Sciatic nerve (tissue), 2 donors: ENCODE measurements around the gene HOXA7. TPM values are rescaled to one million over a fixed set of nuclear protein-coding genes. Genes with fewer than 3 reads are reported as not detected.

Experiments
- ATAC-seq: fragments of 200-7000 bp; cut with Tn5 transposase; one replicate; pipeline ENCODE4 v1.9.1; 2020; ENCODE audit warnings: mild to moderate bottlenecking, moderate library complexity
- DNase-seq: peaks from one replicate; pipeline ENCODE4 v3.0.0-alpha.2; 2020; ENCODE audit warnings: low spot score
- intact Hi-C: fragments of 100-400 bp; cut with DNase I; formaldehyde crosslinking; loops from one replicate; pipeline ENCODE4 v1.14.2; 2022
- total RNA-seq: library from RNA; stranded (reverse); fragmentation: NEBNext Ultra II Directional; extraction: Animal tissue kit (Norgen Biotek cat#: 25700); gene quantifications from one replicate; pipeline ENCODE4 v1.2.1, GENCODE V29; 2021
- donor health status: DM: no; HTN: no; CAD: no.
- donor health status: DM: no; HTN: no; CAD: no.

HOXA7 gene
- total RNA-seq, 1 donor from 2014 or later = 6.2 TPM

- intact Hi-C loops = no loop called here
- no peak for DNase-seq
- no peak for ATAC-seq
Observed at GRCh38 chr7:27143950-27144780, 12.3 kb downstream of the HOXA7 start.

GRCh38 chr7:27143023-27143949 is 13.2 kb downstream of the HOXA7 start, which contains the start of gene HOXA5:
TSS of gene HOXA5 (minus strand) at chr7:27143681. CDS start at chr7:27143607, 74 bp downstream.
- DNase-seq (no peak), ATAC-seq (peak; percentile 84)
- intact Hi-C loops = no loop called here

GRCh38 chr7:27142580-27143022 is 13.9 kb downstream of the HOXA7 start:
- ATAC-seq (no peak), DNase-seq (no peak)
- intact Hi-C loops = no loop called here

GRCh38 chr7:27141923-27142579 is 14.4 kb downstream of the HOXA7 start:
- intact Hi-C loops = no loop called here
- peak; percentile 55 for DNase-seq
- no peak for ATAC-seq

GRCh38 chr7:27141137-27141922 is 15.1 kb downstream of the HOXA7 start:
- intact Hi-C loops = no loop called here
- no peak for ATAC-seq
- no peak for DNase-seq

- no peak for DNase-seq
- ATAC-seq = no peak
- intact Hi-C loops = no loop called here
Observed at GRCh38 chr7:27140126-27140857, 16.2 kb downstream of the HOXA7 start.

- ATAC-seq (no peak), DNase-seq (peak; percentile 66)
- intact Hi-C loops = no loop called here
Observed at GRCh38 chr7:27139334-27140125, 16.9 kb downstream of the HOXA7 start.

- ATAC-seq (no peak), DNase-seq (no peak)
- intact Hi-C loops = no loop called here
Observed at GRCh38 chr7:27138985-27139333, 17.5 kb downstream of the HOXA7 start.

GRCh38 chr7:27138472-27138871 is 18.0 kb downstream of the HOXA7 start:
- intact Hi-C loops = no loop called here
- DNase-seq = no peak
- no peak for ATAC-seq

- ATAC-seq (no peak), DNase-seq (no peak)
- intact Hi-C loops = no loop called here
Observed at GRCh38 chr7:27137640-27138315, 18.7 kb downstream of the HOXA7 start.

GRCh38 chr7:27134392-27134791 is 22.1 kb downstream of the HOXA7 start:
- no peak for DNase-seq
- ATAC-seq = peak; percentile 50
- intact Hi-C loops = no loop called here

GRCh38 chr7:27133409-27134231 is 22.9 kb downstream of the HOXA7 start:
- ATAC-seq = no peak
- no peak for DNase-seq
- intact Hi-C loops = no loop called here

- intact Hi-C loops = no loop called here
- no peak for DNase-seq
- no peak for ATAC-seq
Observed at GRCh38 chr7:27132978-27133377, 23.5 kb downstream of the HOXA7 start.

GRCh38 chr7:27132214-27132613 is 24.3 kb downstream of the HOXA7 start:
- ATAC-seq (no peak), DNase-seq (no peak)
- intact Hi-C loops = no loop called here

GRCh38 chr7:27131390-27131819 is 25.1 kb downstream of the HOXA7 start:
- DNase-seq (no peak), ATAC-seq (no peak)
- intact Hi-C loops = no loop called here
